IPS DF 4.7 (cell line): ENCODE measurements around the gene STARD13.

Experiments
- DNase-seq: peaks from one replicate; pipeline ENCODE4 v3.0.0-alpha.2; 2013; ENCODE audit warnings: low spot score; ENCODE audit errors: extremely low read depth

STARD13 gene

DNA sequence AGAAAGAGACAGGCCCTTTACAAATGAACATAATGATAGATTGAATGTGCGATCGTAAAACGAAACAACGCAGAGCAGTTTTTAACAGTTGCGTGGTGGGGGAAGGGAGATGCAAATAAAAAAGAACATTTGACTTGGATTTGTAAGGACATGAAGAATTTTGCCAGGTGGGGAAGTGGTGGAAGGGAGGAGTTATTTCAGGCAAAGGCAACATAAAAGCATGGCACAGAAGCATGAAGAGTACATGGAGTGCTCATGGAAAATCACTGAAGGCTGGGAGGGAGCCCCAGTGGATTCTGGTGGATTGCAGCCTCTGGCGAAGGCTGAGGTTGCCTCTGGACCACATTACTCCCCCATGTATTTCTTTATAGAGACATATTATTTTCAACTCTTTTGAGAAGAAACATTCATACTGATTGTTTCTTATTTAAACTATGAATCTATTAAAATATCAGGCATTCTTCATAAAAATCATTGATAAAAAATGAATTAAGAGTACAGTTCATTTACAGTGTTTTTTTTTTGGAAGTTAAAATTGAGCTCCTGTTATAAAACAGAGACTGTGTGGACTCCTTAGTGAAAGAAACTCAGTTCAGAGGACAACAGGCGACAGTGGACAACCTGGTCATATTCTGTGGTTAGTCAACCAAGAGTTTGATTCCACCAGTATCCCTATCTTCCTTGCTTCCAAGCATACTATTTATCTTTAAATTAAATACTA is 57.5 kb downstream of the STARD13 start:
- DNase-seq: no peak

DNA sequence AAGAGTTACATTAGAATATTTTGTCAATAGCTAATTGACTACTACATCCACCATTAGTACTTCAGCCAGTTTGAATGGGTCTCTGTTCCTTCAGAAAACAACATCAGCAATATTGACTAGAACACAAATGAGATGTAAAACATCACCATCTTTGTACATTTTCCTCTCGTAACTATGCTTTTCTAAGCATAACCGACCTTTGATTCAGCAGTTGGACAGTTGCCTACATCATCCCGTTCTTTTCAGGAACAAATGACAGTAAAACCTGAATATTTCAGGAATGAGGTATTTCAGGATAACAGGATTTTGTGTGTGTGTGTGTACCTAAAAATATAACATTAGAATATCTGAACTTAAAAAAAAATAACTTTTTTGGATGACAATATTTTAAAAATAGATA is 60.9 kb downstream of the STARD13 start:
- no peak for DNase-seq

DNA sequence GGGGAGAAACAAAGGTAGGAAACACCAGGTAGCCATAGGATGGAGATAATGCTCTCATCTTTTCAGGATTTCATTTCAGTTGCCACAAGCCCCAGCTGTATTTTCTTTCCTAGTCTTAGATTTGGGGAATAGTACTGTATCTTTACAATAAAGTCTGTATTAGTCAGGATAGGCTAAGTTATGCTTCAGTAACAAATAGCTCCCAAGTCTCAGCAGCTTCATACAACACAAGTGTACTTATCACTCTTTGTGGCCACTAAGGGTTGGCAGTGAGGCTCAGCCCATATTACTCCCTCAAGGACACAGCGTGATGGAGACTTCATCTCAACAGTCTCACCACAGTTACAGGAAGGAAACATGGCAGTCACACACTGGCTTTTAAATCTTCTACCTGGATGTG is 61.4 kb downstream of the STARD13 start:
- DNase-seq: no peak

DNA sequence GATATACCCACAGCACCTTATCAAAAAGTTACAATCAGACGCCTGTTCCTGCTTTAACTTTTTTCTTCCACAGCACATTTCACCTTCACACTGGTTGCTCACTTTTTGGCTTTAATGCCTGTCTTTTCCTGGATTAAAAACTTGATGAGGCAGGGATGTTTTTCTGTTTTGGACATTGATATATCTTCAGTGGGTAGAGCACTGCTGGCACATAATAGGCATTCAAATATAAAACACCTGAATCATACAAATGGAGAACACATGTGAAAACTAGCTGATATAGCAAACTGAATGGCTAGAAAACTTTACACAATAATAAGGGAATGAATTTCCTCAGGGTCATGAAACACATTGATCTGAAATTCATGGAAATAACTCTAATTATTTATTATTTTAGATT is 65.6 kb downstream of the STARD13 start:
- DNase-seq: no peak

DNA sequence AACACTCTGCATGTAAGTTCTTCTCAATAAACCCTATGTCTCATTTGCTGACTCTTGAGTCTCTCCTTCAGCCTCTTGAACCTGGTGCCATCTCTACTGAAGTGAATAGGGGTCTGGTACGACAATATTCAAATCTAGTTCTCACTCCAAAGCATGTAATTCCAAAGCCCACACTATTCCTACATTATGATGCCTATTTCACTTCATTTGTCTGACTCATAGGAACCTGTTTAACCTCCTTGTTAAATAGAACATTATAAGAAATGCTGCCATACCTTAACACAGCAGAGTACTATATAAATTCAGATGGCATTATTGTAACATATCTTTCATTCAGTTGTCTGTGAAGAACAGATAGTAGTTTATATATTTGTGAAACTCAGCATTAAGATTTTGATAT is 67.1 kb downstream of the STARD13 start:
- no peak for DNase-seq

DNA sequence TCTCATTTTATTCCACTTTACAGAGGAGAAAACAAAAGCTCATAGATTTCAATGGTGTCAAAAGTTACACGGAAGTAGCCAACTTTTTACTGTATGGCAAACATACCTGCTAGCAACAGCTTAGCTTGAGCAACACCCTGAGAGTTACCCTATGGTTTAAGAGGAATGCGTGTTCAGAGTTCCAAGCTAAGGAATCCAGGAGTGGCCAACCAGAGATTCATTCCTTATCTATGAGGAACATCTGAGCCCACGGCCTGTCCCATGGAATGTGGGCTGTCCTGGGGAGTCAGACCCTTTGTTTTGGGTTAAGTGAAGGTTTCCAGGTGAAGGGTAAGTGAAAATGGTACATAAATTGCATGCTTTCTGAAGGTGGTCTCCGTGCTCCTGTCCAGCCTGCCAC is 67.5 kb downstream of the STARD13 start:
- DNase-seq: no peak

DNA sequence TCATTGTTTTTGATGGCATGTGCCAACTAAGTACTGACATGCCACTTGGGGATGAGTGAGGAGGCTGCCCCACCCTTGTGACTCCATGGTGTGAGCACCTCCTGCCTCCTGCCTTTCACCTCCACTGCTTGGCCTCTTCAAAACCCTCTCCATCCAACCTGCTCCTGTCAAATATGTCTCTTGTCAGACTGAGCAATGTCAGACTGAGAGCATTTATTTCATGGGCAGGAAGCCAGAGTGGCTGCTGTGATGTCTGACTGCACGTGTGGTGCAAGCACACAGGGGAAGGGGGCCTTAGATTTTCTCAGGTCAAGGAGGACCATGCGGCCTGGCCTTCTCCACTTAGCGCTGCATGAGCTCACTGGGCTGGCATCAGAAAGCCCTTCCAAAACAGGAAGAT is 68.3 kb downstream of the STARD13 start:
- no peak for DNase-seq

DNA sequence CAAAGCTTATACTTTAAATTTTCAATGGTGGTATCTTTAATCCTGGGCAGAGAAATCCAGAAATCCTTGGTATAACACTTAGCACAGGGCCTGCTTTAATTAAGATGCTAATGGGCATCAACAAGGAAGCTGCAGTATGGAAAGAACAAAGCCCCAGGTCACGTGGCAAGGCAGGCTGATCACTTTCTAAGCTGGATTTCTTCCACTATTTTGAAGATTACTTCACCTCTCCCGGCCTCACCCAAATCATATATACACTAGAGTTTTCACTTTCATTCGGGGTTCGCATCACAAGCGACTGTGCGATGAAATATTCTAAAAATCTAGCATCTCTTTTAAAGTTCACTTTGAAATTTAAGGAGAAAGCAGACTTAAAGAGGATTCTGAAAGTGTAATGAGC is 71.8 kb downstream of the STARD13 start:
- DNase-seq: no peak

DNA sequence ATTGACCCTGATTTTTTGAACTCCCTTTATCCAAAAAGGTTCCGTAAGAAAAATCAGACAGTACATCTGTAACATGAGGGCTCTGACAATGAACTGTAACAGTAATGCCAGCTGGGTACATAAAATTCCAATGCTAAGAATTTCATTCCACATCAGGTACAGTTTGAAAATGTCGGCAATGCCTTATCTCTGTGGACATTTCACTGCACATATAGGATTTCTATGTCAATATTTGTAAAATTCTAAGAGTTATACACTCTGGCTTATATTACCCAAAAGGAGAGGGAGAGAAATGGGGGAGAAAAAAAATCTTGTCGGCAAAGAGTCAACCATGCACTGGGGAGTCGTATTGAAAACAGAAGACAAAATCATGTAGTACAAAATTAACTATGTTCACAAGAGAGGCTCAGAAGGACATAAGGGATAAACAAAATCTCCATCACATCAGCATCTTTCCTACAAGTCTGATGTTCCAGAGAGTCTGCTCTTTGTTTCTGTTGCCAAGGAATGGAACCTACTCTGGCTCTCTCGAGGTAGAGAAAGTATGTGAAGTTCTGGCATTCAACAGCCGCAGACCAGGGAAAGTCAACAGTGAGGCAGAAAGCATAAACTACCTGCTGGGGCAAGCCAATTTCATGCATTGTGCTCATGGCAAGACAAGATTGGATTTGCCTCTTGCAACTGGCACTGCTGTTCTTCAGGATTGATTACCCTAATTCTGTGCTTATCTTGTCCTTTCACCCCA is 72.4 kb downstream of the STARD13 start:
- no peak for DNase-seq

DNA sequence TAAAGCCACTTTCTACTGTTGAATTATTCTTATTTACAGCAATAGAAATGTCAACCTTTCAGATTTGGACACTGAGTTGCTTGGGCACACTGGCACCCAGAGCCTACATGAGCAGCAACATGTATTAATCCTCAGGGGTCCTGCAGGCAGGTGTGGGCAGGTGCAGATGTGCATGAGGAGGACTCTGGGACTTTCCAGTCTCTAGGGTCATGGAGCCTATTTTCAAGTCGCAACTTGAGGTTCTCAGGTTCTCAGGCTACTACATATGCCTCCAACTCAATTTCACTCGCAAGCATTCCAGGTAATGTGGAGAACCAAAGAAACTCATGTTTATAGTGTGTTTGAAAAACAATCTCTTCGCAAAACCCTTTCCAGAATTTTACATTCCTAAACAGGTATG is 73.2 kb downstream of the STARD13 start:
- no peak for DNase-seq

DNA sequence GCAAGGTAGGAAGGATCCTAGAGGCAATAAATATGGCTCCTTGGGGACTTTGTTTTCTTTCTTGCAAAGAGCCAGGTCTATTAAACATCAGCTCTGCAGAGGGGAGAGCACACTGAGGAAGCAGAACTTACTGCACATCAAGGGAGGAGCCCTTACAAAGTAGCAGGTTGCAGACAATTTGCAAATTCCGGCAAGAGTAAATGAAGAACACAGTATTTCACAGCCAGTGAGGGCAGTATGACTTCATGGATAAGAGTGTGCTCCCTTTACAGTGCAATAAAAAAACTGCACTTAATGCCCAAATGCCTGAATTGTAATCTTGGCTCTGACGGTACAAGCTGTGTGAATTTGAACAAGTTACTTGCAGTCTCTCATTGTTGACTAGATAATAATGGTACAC is 75.5 kb downstream of the STARD13 start:
- DNase-seq: no peak

DNA sequence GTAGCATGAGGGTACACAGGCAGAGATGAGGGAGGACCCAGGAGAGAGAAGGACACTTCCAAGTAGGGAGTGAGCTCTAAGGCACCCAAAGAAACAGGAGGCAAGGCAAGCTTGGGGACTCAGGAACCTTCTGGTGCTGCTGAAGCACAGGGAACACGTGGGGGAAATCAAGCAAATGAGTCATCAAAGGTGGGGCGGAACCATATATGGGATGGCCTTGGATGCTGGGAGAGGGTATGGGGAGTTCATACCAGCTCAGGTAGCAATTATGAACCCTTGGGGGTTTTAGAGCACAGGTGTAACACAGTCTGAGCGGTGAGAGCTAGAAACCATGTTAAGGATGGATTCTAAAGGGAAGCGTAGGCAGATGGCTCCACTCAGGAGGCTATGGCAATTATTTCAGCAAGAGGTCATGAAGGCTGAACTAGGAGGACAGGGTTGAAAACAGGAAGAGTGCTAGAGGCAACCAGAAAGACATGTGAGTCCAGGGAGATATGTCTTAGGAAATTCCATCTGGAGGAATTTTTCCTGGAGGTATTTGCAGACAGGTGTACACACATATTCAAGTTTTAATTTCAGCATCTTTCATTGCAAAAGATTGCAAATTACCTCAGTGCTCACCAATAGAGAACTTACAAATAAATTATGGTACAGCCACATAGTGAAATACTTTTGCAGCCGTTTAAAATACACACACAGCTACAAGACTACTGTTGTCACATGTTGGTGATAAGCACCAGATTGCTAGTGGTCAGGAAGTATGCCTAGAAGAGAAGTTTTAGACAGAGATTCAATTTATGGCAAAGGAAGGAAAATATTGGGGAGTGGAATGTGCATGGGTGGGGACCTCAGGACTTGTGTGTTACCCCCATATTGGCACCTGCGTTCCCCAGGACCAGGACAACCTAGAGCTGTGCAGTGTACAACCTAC is 77.0 kb downstream of the STARD13 start:
- DNase-seq: no peak

DNA sequence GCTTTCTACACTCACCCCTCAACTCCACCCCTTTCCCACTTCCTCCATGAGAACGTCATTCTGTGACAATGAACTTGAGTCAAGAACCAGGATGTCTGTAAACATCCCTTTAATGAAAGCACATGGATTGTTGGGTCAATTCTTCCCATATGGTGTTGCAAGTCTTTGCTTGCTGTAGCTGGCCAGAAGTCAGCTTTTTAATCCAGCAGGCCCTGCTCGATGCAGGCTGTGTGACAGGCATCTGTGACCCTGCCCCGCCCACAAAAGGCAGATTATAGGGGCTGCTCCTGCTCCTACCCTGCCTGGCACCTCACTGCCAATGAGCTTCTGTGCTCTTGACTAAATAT is 78.0 kb downstream of the STARD13 start:
- no peak for DNase-seq

DNA sequence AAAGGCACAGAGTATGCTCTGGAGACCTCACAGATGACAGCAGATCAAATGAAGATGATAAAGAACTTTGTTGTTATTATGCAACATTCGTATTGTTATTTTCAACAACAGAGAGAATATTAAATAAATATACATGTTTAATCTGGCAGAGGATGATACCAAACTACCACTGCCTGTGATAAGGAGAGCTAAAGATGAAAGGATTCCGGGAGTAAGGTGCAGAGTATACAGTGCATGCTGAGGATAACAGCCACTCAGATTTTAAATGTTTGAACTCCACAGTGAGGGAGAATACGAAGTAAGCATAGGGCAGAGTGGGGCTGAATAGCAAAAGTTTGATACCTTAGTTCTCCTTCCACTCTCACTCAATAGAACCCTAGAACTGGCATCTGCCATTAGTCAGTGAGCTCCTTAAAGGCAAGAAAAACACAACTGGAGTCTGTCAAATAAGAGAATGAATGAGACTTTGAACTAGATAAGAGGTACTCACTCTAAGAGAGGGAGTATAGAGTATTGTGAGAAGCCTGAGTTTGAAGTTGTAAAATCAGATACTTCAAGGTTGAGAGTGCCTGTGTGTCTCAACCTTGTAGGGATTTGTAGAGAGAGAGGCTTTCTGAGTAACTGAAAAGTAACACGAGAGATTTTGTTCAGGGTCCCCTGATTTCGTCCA is 78.5 kb downstream of the STARD13 start:
- DNase-seq: no peak

DNA sequence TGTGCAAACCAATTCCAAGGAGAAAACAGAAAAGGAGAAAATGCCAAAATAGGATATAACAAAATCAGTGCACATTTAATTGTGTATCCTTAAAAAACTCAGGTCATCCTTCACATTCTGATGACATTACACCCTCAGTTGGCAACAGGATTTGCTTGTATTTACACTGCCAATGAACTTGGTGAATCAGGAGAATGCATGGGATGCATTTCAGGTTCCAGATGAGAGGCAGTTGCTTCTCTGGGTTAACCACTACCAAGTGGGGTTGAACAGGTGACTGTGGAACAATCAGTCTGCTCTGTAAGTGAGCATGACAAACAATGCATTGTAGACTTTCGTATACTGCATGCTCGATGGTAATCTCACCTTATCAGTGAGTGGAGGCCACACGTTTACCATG is 79.1 kb downstream of the STARD13 start:
- DNase-seq: no peak

DNA sequence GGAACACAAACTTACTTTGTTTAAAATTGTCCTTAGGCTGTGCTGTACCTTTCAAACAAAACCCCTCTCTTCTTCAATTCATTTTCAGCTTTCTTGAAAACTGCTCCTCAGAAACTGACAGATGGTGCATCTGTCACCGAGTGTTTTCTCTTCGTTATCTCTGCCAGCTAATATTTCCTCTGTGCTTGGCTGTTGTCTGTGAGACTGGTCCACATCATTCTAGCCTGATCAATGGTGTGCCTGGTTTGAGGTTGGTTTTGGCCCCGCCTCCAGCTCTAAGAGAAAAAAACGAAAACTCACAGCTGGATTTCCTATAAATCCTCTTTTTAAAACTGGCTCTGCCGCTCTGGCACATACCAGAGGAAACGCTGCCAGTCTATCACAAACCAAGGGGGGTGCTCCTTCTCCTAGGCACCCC is 79.7 kb downstream of the STARD13 start:
- no peak for DNase-seq

DNA sequence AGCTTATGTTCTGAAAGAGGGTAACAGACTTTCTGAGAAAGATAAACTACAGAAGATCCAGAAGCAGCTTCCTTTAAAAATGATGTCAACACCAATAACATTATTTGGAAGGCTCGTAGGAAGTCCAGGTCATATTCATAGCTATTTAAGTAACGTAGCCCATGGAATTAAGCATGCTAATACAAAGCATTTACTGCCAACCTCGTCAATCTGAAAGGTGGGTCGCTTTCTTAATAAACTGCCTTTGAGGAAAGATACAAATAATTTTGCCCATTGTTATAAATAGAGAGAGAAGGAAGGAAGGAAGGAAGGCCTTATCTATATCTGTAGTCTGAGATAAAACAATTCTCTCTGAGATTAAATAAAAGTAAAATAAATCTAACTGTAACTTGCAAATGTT is 80.3 kb downstream of the STARD13 start:
- DNase-seq: no peak

DNA sequence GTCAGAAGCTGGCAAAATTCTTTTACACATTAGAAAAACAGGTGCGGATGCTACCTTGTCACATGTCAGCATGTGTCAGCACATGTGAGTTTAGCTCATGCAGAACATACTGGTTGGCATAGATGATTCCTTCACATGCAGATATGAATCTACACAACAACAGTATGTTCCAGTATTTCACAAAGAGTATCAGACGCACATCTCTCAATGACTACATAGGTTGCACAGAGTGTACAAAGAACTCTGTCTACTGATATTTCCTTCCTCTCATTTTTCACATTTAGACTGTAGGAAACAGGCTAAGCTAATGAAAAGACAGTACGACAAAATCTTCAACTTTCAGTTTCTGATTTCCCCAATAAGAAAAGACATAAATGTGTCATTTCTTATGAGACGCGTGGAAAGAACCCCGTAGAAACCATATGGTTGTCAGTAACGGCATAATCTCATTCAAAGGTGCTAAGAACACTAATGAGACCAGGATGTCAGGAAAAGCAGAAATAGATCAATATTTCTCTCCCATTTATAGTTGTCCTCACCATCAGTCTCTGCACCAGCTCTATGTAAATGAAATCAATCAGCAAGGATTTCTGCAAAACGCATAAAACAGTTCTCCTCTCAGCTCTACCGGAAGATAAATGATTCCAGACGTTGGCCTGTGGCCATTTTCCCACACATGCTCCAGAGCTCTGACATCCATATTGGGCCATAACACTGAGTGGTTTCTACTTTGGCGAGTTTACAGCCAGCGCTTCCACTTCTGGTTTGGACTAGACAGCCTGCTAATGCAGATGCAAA is 81.2 kb downstream of the STARD13 start:
- no peak for DNase-seq

DNA sequence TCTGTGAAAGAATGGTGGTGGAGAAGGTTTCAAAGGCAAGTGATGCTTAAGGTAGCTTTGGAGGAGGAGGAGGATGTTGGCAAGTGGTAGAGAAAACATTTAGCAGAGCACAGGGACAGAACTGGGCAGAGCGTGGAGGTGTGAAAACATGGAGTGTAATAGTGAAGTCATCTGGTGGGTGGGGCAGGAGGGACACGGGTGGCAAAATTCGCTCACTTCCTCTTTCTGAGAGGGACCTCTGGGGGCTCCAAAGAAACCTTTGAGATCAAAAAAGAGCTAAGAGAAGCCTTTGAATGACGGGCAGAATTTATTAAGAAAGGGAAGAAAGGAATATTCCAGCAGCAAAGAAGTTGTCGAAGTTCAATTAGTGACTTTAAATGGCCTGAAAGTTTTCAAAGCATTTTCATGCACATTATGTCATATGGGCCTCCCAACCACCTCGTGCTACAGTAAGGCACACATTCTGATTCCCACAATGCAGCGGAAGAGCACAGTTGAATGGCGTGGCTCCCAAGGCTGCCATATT is 82.8 kb downstream of the STARD13 start:
- no peak for DNase-seq

DNA sequence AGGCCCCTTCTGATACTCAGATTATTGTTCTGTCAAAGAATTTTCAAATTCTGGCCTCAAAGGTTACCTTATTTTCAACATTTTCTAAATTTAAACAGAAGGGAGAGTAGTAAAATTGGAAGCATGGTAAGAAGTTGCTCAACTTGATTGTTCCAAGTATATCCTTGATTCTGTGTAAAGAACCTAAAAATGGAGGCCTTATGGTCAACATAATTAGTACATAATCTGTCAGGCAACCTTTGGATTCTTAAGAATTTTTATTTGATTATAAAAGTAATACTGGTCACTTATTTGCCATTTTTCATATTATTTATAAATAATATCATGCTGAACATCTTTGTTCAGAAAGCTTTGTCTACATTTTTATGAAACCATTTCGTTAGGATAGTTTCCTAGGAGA is 83.9 kb downstream of the STARD13 start:
- no peak for DNase-seq
